ENCODE data around the gene PARD6A. TPM values are rescaled to one million over a fixed set of nuclear protein-coding genes. Genes with fewer than 3 reads are reported as not detected.

Gene PARD6A
- total and polyA plus RNA-seq, 2 of the 13 experiments (the other 11 are each of a cell fraction or from before 2014, with no cell fraction given): 3.5 to 4.3 TPM

GRCh38 chr16:67667817-67668494 lies 7.2 kb downstream of the PARD6A start (continued):
- TF ChIP-seq CEBPZ (IDR thresholded peaks at IDR 0.05; ENCODE audit: low read length): no peak
- no peak for TF ChIP-seq ARNT (IDR thresholded peaks at IDR 0.05)
- no peak for TF ChIP-seq CHD4 (IDR thresholded peaks at IDR 0.05; ENCODE audit: borderline replicate concordance, low read length)
- TF ChIP-seq, protein P1, sequence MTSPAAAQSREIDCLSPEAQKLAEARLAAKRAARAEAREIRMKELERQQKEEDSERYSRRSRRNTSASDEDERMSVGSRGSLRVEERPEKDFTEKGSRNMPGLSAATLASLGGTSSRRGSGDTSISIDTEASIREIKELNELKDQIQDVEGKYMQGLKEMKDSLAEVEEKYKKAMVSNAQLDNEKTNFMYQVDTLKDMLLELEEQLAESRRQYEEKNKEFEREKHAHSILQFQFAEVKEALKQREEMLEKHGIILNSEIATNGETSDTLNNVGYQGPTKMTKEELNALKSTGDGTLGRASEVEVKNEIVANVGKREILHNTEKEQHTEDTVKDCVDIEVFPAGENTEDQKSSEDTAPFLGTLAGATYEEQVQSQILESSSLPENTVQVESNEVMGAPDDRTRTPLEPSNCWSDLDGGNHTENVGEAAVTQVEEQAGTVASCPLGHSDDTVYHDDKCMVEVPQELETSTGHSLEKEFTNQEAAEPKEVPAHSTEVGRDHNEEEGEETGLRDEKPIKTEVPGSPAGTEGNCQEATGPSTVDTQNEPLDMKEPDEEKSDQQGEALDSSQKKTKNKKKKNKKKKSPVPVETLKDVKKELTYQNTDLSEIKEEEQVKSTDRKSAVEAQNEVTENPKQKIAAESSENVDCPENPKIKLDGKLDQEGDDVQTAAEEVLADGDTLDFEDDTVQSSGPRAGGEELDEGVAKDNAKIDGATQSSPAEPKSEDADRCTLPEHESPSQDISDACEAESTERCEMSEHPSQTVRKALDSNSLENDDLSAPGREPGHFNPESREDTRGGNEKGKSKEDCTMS (CRISPR knock-in tag; conservative IDR thresholded peaks at IDR 0.05): no peak
- no peak for TF ChIP-seq AHDC1 (CRISPR knock-in tag; IDR thresholded peaks at IDR 0.05; ENCODE audit: borderline replicate concordance)
- no peak for TF ChIP-seq PAX8 (CRISPR knock-in tag; IDR thresholded peaks at IDR 0.05; ENCODE audit: borderline replicate concordance)
- TF ChIP-seq, protein P2, sequence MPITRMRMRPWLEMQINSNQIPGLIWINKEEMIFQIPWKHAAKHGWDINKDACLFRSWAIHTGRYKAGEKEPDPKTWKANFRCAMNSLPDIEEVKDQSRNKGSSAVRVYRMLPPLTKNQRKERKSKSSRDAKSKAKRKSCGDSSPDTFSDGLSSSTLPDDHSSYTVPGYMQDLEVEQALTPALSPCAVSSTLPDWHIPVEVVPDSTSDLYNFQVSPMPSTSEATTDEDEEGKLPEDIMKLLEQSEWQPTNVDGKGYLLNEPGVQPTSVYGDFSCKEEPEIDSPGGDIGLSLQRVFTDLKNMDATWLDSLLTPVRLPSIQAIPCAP (CRISPR knock-in tag; IDR thresholded peaks at IDR 0.05; ENCODE audit: low read depth): no peak
- peak; percentile 81; the same call in 1 of the 2 replicates for TF ChIP-seq MEIS2 (CRISPR knock-in tag; IDR thresholded peaks at IDR 0.05)
- TF ChIP-seq, protein P3, sequence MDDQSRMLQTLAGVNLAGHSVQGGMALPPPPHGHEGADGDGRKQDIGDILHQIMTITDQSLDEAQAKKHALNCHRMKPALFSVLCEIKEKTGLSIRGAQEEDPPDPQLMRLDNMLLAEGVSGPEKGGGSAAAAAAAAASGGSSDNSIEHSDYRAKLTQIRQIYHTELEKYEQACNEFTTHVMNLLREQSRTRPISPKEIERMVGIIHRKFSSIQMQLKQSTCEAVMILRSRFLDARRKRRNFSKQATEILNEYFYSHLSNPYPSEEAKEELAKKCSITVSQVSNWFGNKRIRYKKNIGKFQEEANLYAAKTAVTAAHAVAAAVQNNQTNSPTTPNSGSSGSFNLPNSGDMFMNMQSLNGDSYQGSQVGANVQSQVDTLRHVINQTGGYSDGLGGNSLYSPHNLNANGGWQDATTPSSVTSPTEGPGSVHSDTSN (CRISPR knock-in tag; IDR thresholded peaks at IDR 0.05; ENCODE audit: borderline replicate concordance): no peak; the same call in 1 of the 2 replicates
- TF ChIP-seq FOSL1 (CRISPR knock-in tag; IDR thresholded peaks at IDR 0.05; ENCODE audit: borderline replicate concordance): no peak
- TF ChIP-seq, protein P4, sequence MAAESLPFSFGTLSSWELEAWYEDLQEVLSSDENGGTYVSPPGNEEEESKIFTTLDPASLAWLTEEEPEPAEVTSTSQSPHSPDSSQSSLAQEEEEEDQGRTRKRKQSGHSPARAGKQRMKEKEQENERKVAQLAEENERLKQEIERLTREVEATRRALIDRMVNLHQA (CRISPR knock-in tag; IDR thresholded peaks at IDR 0.05): no peak
- TF ChIP-seq ZBTB8A (CRISPR knock-in tag; IDR thresholded peaks at IDR 0.05; ENCODE audit: borderline replicate concordance, low read depth): 0 out of 2 replicates have a peak, but pooled peaks have one; percentile 56
- peak; percentile 57 for TF ChIP-seq JUN (CRISPR knock-in tag; IDR thresholded peaks at IDR 0.05)
- 0 out of 2 replicates have a peak, but pooled peaks have one; percentile 33 for TF ChIP-seq TOE1 (CRISPR knock-in tag; IDR thresholded peaks at IDR 0.05)

Data from HepG2 (cell line).